ENCODE measurements around the gene VPS4A.
A peak's percentile ranks its signal among the peaks of the same experiment; 100 is the strongest.

The VPS4A gene

GRCh38 chr16:69338557-69339288, 27.6 kb downstream of the VPS4A start:
- TF ChIP-seq, protein P1, sequence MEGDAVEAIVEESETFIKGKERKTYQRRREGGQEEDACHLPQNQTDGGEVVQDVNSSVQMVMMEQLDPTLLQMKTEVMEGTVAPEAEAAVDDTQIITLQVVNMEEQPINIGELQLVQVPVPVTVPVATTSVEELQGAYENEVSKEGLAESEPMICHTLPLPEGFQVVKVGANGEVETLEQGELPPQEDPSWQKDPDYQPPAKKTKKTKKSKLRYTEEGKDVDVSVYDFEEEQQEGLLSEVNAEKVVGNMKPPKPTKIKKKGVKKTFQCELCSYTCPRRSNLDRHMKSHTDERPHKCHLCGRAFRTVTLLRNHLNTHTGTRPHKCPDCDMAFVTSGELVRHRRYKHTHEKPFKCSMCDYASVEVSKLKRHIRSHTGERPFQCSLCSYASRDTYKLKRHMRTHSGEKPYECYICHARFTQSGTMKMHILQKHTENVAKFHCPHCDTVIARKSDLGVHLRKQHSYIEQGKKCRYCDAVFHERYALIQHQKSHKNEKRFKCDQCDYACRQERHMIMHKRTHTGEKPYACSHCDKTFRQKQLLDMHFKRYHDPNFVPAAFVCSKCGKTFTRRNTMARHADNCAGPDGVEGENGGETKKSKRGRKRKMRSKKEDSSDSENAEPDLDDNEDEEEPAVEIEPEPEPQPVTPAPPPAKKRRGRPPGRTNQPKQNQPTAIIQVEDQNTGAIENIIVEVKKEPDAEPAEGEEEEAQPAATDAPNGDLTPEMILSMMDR (conservative IDR thresholded peaks at IDR 0.05; ENCODE audit: low read length): no peak
- no peak for DNase-seq (ENCODE audit: low read depth)
- peak overlapping the region; percentile 92 for H3K4me3 ChIP-seq (ENCODE audit: low read length)

DNA sequence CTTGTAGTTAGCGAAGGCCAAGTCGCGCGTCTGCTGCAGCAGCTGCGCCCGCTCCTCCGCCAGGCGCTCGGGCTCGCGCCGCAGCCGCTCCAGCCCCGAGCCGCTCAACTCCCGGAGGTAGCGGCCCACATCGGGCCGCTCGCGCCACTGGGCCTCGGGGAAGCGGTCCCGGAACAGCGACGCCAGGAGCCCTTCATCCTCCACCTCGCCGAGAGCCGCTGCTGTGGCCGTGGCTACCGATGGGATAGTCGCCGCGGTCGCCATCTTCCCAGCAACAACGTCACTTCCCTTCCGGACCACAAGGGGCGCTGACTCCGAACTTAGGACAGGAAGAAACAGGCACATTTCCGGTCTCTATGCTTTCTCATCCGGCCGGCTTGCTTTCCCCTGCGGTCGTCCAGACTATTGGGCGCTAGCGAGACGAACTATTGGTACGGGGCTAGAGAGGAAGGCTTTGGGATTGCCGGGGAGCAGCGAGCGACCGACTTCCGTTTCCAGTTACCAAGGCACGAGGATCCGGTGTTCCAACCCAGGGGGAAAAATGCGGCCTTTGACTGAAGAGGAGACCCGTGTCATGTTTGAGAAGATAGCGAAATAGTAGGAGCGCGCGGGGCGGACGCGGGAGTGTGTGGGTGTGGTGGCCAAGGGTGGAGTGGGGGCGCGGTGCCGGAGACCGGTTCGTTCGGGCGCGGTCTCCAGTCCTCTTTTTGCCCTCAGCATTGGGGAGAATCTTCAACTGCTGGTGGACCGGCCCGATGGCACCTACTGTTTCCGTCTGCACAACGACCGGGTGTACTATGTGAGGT, 28.3 kb downstream of the VPS4A start, which contains the start of the genes COG8 and NIP7:
COG8 (minus strand) TSS at position 276 of the 806 bp plus-strand sequence; CDS start at position 264, 12 bp downstream.
NIP7 (plus strand) TSS at position 484 of the 806 bp plus-strand sequence; CDS start at position 542, 58 bp downstream.
- TF ChIP-seq, protein P1 (conservative IDR thresholded peaks at IDR 0.05; ENCODE audit: low read length): peak; percentile 80
- H3K4me3 ChIP-seq (ENCODE audit: low read length): peak within 1 kb of the TSS; percentile 92
- DNase-seq (ENCODE audit: low read depth): peak; percentile 98

- H3K4me3 ChIP-seq (ENCODE audit: low read length): peak overlapping the region; percentile 92
- TF ChIP-seq, protein P1 (conservative IDR thresholded peaks at IDR 0.05; ENCODE audit: low read length): no peak
- DNase-seq (ENCODE audit: low read depth): peak; percentile 19
These were observed 29.0 kb downstream of the VPS4A start for GRCh38 chr16:69340095-69340644.

DNA sequence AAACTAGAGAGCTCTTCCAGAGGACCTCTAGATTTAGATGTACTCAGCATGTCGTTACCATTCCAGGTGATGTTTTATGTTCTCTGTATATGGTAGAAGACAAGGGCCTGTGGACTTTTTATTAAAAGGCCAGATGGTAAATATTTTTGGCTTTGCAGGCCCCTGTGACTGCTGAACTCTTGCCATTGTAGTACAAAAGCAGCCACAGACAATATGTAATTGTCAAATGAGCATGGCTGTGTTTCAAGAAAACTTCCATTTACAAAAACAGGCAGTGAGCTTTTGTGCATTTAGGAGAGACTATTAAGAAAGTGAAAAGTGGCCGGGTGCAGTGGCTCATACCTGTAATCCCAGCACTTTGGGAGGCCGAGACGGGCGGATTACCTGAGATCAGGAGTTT, 33.0 kb downstream of the VPS4A start:
- H3K4me3 ChIP-seq (ENCODE audit: low read length): no peak overlapping the region
- DNase-seq (ENCODE audit: low read depth): no peak
- TF ChIP-seq, protein P1 (conservative IDR thresholded peaks at IDR 0.05; ENCODE audit: low read length): no peak

DNA sequence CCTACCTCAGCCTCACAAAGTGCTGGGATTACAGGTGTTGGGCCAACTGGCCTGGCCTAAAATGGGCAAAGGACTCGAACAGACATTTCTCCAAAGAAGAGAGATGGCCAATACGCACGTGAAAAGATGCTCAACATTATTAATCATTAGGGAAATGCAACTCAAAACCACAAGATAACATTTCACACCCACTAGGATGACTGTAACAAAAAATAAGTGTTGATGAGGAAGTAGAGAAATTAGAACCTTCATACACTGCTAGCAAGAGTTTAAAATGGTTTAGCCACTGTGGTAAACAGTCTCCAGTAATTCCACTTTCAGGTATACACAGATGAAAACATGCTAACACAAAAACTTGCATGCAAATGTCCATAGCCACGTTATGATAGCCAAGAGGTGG, 34.8 kb downstream of the VPS4A start:
- no peak for DNase-seq (ENCODE audit: low read depth)

DNA sequence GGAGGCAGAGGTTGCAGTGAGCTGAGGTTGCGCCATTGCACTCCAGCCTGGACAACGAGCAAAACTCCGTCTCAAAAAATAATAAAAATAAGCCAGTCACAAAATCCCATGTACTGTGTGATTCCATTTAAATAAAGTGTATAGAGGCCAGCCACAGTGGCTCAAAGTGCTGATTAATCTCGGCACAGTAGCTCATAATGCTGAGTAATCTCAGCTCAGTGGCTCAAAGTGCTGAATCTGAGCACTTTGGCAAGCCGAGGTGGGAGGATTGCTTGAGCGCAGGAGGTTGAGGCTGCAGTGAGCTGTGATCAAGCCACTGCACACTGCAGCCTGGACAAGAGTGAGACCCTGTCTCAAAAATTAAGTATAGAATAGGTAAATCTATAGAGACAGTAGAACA, 35.5 kb downstream of the VPS4A start:
- no peak for DNase-seq (ENCODE audit: low read depth)
- TF ChIP-seq, protein P1 (conservative IDR thresholded peaks at IDR 0.05; ENCODE audit: low read length): no peak
- no peak overlapping the region for H3K4me3 ChIP-seq (ENCODE audit: low read length)

More for the DNA sequence above, 34.8 kb downstream of the VPS4A start:
- TF ChIP-seq, protein P1 (conservative IDR thresholded peaks at IDR 0.05; ENCODE audit: low read length): no peak
- H3K4me3 ChIP-seq (ENCODE audit: low read length): no peak overlapping the region
